Measurements from ENCODE around the gene HHAT.

GRCh38 chr1:210483821-210484220 lies 155.1 kb downstream of the HHAT start:
- TF ChIP-seq GATA2 (IDR thresholded peaks at IDR 0.05; ENCODE audit: low read depth, low read length): no peak
- no peak for TF ChIP-seq GATA3 (IDR thresholded peaks at IDR 0.05; ENCODE audit: low read depth, low read length)

All from SH-SY5Y (cell line).